GM12878 (cell line): Measurements from ENCODE around the gene PHRF1. TPM values are rescaled to one million over a fixed set of nuclear protein-coding genes. Genes with fewer than 3 reads are reported as not detected.
A peak's percentile ranks its signal among the peaks of the same experiment; 100 is the strongest.

ENCODE experiments used
- ATAC-seq: fragments of 200-7000 bp; cut with Tn5 transposase; 3 replicates; pipeline ENCODE4 v1.9.1; 2020; ENCODE audit warnings: mild to moderate bottlenecking, moderate library complexity
- BruUV-seq: library from RNA; stranded (reverse); fragments of 400-500 nt; replicated peaks from 2 replicates; lab custom pipeline; 2021; lab: Mats Ljungman, UMichigan
- CTCF ChIA-PET: fragments of 300-600 bp; sonication (Branson Sonifier 250); formaldehyde crosslinking; extraction: SDS; loops from one replicate; lab custom pipeline; 2021; ENCODE audit warnings: inconsistent platforms; lab: Yijun Ruan, JAX
- POLR2A ChIA-PET: fragments of 350-600 bp; formaldehyde crosslinking; extraction: SDS; loops from one replicate; lab custom pipeline; 2021; ENCODE audit warnings: inconsistent platforms; lab: Charles Lee
- RAD21 ChIA-PET: fragments of 300-600 bp; sonication (Branson Sonifier 250); formaldehyde crosslinking; loops from one replicate; lab custom pipeline; 2023; ENCODE audit warnings: antibody characterized with exemption; ENCODE audit not compliant: unreplicated experiment; lab: Charles Lee
- SMC1A ChIA-PET: fragments of 300-600 bp; sonication (Branson Sonifier 250); formaldehyde crosslinking; loops from one replicate; lab custom pipeline; 2023; ENCODE audit not compliant: unreplicated experiment, uncharacterized antibody; lab: Charles Lee
- DNase-seq: peaks from one replicate; pipeline ENCODE4 v3.0.0-alpha.2; 2011; ENCODE audit warnings: low read depth, low spot score
- FAIRE-seq: peaks from 3 replicates; lab custom pipeline; 2011; peaks lifted over from hg19 to GRCh38; lab: Jason Lieb, UNC
- H2AFZ ChIP-seq: 2 replicates; pipeline ENCODE4 v1.6.0; 2011; ENCODE audit warnings: low read depth, low read length, control low read depth; ENCODE audit not compliant: control insufficient read depth
- H3K27ac ChIP-seq: 2 replicates; pipeline ENCODE4 v1.5.1; 2011; ENCODE audit warnings: control low read depth; ENCODE audit not compliant: control insufficient read depth, insufficient read depth
- H3K27me3 ChIP-seq, 2 experiments: replicated peaks in 1 of 2; 2 replicates each; pipeline versions ENCODE4 v1.6.0 to v1.6.1; 2011; ENCODE audit warnings: low read length in 1 of 2; ENCODE audit not compliant: control insufficient read depth in 2 of 2, insufficient read depth in 2 of 2
- H3K36me3 ChIP-seq, 2 experiments: 2 replicates each; pipeline ENCODE4 v1.5.1; 2011; ENCODE audit warnings: low read length in 1 of 2; ENCODE audit not compliant: control insufficient read depth in 2 of 2, insufficient read depth in 2 of 2
- H3K4me1 ChIP-seq: 2 replicates; pipeline ENCODE4 v1.6.1; 2011; ENCODE audit warnings: mild to moderate bottlenecking, low read length, moderate library complexity, mixed read lengths; ENCODE audit not compliant: control insufficient read depth, insufficient read depth
- H3K4me2 ChIP-seq: 2 replicates; pipeline ENCODE4 v1.6.0; 2011; ENCODE audit warnings: control low read depth; ENCODE audit not compliant: control insufficient read depth, insufficient read depth
- H3K4me3 ChIP-seq: fragments of 200-600 bp; sonication (generic); 2 replicates; pipeline ENCODE4 v1.5.1; 2016
- H3K79me2 ChIP-seq: 2 replicates; pipeline ENCODE4 v1.6.0; 2011; ENCODE audit warnings: low read length; ENCODE audit not compliant: control insufficient read depth, insufficient read depth
- H3K9ac ChIP-seq: 2 replicates; pipeline ENCODE4 v1.8.0; 2011; ENCODE audit warnings: low read length, control low read depth, mixed read lengths; ENCODE audit not compliant: control insufficient read depth, insufficient read depth
- H3K9me3 ChIP-seq: replicated peaks from 3 replicates; pipeline ENCODE4 v1.5.1; 2011; ENCODE audit warnings: mild to moderate bottlenecking, low read length; ENCODE audit not compliant: control insufficient read depth, insufficient read depth
- H4K20me1 ChIP-seq: 2 replicates; pipeline ENCODE4 v1.6.0; 2011; ENCODE audit not compliant: control insufficient read depth, insufficient read depth
- CBX5 ChIP-seq: sonication (generic); IDR thresholded peaks from 2 replicates; pipeline ENCODE4 v1.6.1; 2016; ENCODE audit warnings: low read depth, moderate library complexity, mild to moderate bottlenecking, inconsistent platforms
- EED ChIP-seq: sonication (generic); IDR thresholded peaks from 2 replicates; pipeline ENCODE4 v1.6.1; 2016; ENCODE audit warnings: antibody characterized with exemption, low read depth
- ESRRA ChIP-seq: IDR thresholded peaks from 2 replicates; pipeline ENCODE4 v1.6.1; 2012; ENCODE audit warnings: mild to moderate bottlenecking, low read length, improper control_type of control experiment
- EZH2 ChIP-seq: IDR thresholded peaks from 2 replicates; pipeline ENCODE4 v1.6.1; 2012; ENCODE audit warnings: low read depth, mild to moderate bottlenecking, control low read depth, inconsistent platforms, low read length, borderline replicate concordance; ENCODE audit not compliant: control insufficient read depth
- FOXM1 ChIP-seq: IDR thresholded peaks from 2 replicates; pipeline ENCODE4 v1.6.1; 2012; ENCODE audit warnings: low read depth, mild to moderate bottlenecking, inconsistent platforms, low read length, moderate library complexity
- HDAC2 ChIP-seq: fragments of 200-600 bp; sonication (generic); IDR thresholded peaks from 2 replicates; pipeline ENCODE4 v1.6.1; 2017
- IKZF2 ChIP-seq, 2 experiments: fragments of 450-650 bp; IDR thresholded peaks; 2 replicates each; pipeline ENCODE4 v1.6.1; 2017; ENCODE audit warnings: mild to moderate bottlenecking in 2 of 2, moderate library complexity in 2 of 2
- MYB ChIP-seq: fragments of 150-350 bp; IDR thresholded peaks from 2 replicates; pipeline ENCODE4 v1.6.1; 2014; ENCODE audit warnings: mild to moderate bottlenecking, low read depth, low read length, borderline replicate concordance
- PAX8 ChIP-seq: fragments of 450-650 bp; IDR thresholded peaks from 2 replicates; pipeline ENCODE4 v1.6.1; 2017; ENCODE audit warnings: mild to moderate bottlenecking, moderate library complexity
- POLR2AphosphoS5 ChIP-seq: IDR thresholded peaks from 2 replicates; pipeline ENCODE4 v1.6.1; 2011; ENCODE audit warnings: mild to moderate bottlenecking, low read length, inconsistent platforms
- RAD21 ChIP-seq: IDR thresholded peaks from 2 replicates; pipeline ENCODE4 v1.6.1; 2011; ENCODE audit warnings: mild to moderate bottlenecking, low read depth, low read length, moderate library complexity; ENCODE audit not compliant: insufficient read depth
- RUNX3 ChIP-seq: IDR thresholded peaks from 2 replicates; pipeline ENCODE4 v1.6.1; 2012; ENCODE audit warnings: low read length, inconsistent platforms
- SIN3A ChIP-seq: IDR thresholded peaks from 2 replicates; pipeline ENCODE4 v1.6.1; 2012; ENCODE audit warnings: low read depth, low read length, improper control_type of control experiment
- SUZ12 ChIP-seq: fragments of 200-600 bp; sonication (generic); IDR thresholded peaks from one replicate; pipeline ENCODE4 v1.6.1; 2018; ENCODE audit warnings: antibody characterized with exemption, mild to moderate bottlenecking; ENCODE audit not compliant: unreplicated experiment
- TBL1XR1 ChIP-seq: IDR thresholded peaks from 2 replicates; pipeline ENCODE4 v1.6.1; 2012; ENCODE audit warnings: low read depth, low read length, improper control_type of control experiment
- YBX1 ChIP-seq: fragments of 450-650 bp; IDR thresholded peaks from 2 replicates; pipeline ENCODE4 v1.6.1; 2016; ENCODE audit warnings: antibody characterized with exemption
- ZNF207 ChIP-seq: fragments of 450-650 bp; IDR thresholded peaks from 2 replicates; pipeline ENCODE4 v1.6.1; 2014; ENCODE audit warnings: antibody characterized with exemption, mild to moderate bottlenecking, borderline replicate concordance
- ZZZ3 ChIP-seq: IDR thresholded peaks from 2 replicates; pipeline ENCODE4 v1.6.1; 2011; ENCODE audit warnings: low read depth; ENCODE audit not compliant: control insufficient read depth, insufficient read length
- WGBS: methylation state at CpG from one replicate; pipeline ENCODE4 v1.1.6; 2016; ENCODE audit warnings: low lambda C conversion rate; ENCODE audit not compliant: insufficient replicate concordance, insufficient coverage; ENCODE audit errors: missing lambda C conversion rate; 5-methylcytosine and 5-hydroxymethylcytosine counted together
- in situ Hi-C: fragments of 300-500 bp; cut with MboI; formaldehyde crosslinking; loops from 9 replicates; pipeline ENCODE4 v1.14.3; 2018; ENCODE audit warnings: mixed read lengths
- intact Hi-C: fragments of 100-400 bp; cut with micrococcal nuclease; formaldehyde crosslinking; loops from one replicate; pipeline ENCODE4 v1.14.2; 2022; ENCODE audit not compliant: unreplicated experiment
- polyA plus RNA-seq, 11 experiments: library from polyadenylated mRNA; depleted of rRNA in 4 of 11; unstranded in 6 of 11; stranded (reverse) in 5 of 11; fragments of >200 nt; fragmentation: Nextera tagmentation in 4 of 11; fragmentation: Illumina TruSeq in 1 of 11; extraction: Ambion mirVana in 4 of 11; extraction: Trizol in 1 of 11; gene quantifications; 1 replicate in 1 of 11; 2 replicates in 10 of 11; pipeline versions ENCODE4 v1.2.1 to v1.2.3, GENCODE V29; 2011 to 2016; ENCODE audit warnings: inconsistent platforms in 2 of 11, missing spikeins in 2 of 11, low read depth in 1 of 11
- total RNA-seq, 4 experiments: library from RNA; depleted of rRNA in 3 of 4; stranded (reverse); fragments of >200 nt in 3 of 4; fragmentation: Illumina TruSeq in 1 of 4; extraction: Trizol in 1 of 4; gene quantifications; 2 replicates each; pipeline versions ENCODE4 v1.2.1 to v1.2.3, GENCODE V29; 2013 to 2021
- TF ChIP-seq, protein P1 (sequence below): IDR thresholded peaks from 2 replicates; pipeline ENCODE4 v1.6.1; 2011; ENCODE audit warnings: borderline replicate concordance, low read depth, mild to moderate bottlenecking, moderate library complexity, low read length; ENCODE audit not compliant: insufficient read depth, poor library complexity, severe bottlenecking
- TF ChIP-seq, protein P2 (sequence below): IDR thresholded peaks from 2 replicates; pipeline ENCODE4 v1.6.1; 2012; ENCODE audit warnings: low read depth, low read length, improper control_type of control experiment
- TF ChIP-seq, protein P3 (sequence below): IDR thresholded peaks from 2 replicates; pipeline ENCODE4 v1.6.1; 2011; ENCODE audit warnings: mild to moderate bottlenecking, low read depth, low read length, moderate library complexity; ENCODE audit not compliant: insufficient replicate concordance

Gene PHRF1
- total and polyA plus RNA-seq, 10 of the 15 experiments (the other 5 are each of a cell fraction or from before 2014, with no cell fraction given): 0.13 to 43.5 (median 15.1) TPM

DNA sequence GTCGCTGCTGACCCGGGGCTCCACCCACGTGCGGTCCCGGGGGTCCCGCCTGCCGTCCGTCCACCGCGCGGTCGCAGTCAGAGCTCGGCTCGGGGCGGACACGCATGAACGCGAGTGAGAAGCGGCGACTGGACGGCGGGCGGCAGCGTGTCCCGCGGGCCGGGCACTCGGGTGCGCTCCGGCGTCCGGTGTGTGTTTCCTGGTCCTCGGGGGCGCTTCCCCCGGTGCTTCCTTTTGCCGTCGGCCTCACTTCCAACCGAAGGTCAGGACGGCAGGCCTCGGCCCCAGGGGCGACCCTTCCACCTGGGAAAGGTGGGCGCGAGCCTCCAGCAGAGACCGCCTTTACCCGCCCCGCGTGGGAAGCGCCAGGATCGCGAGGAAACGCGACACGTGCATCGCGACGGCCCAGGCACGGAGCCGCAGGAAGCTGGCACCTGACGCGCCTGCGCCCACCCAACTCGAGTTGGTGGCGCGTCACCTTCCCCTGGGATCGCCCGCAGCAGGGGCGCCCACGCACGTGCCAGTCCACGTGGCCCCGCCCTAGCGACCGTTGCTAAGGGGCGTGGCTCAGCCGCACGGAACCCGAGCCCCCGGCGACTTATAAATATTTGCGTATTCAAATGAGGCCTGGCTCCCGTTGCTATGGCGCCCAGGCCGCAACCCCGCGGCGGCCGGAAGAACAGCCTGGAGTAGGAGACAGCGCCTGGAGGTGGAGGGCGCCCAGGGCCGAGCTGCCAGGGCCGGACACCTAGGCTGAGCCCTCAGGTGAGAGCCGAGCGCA is 39.2 kb upstream of the PHRF1 start, which contains the start of gene LRRC56:
LRRC56 (plus strand) TSS at position 687 of the 781 bp plus-strand sequence. CDS start 3,158 bp downstream, outside the sequence.
- peaks cover 4% of the 10 kb centered on the region; the same call in 1 of the 2 replicates for H4K20me1 ChIP-seq
- BruUV-seq: TSS peak; percentile 67
- peak within 1 kb of the TSS; percentile 75 for H3K4me3 ChIP-seq
- peak; percentile 56 for FAIRE-seq
- H3K36me3 ChIP-seq: peaks cover 0 to 9% of the 10 kb centered on the region in 2 experiments; a peak in 3 of 4 replicates
- in situ Hi-C loops (no loop called here), intact Hi-C loops (loop anchor here (2.0 kb wide), 1 partner anchor 30 kb away; the partner anchor contains the start of gene RNH1)
- H2AFZ ChIP-seq: peak within 1 kb of the TSS; percentile 89
- peaks cover 16% of the 10 kb centered on the region for H3K79me2 ChIP-seq
- ChIA-PET SMC1A (no interaction called here), POLR2A (interaction anchor here (0.8 to 2.5 kb wide), 7 partner anchors 8 to 221 kb away, joined by 3 to 15 read pairs (median 4); partner anchors contain the start of gene PHRF1), CTCF (interaction anchor here (1.4 to 1.5 kb wide), 3 partner anchors 18 to 88 kb away, joined by 3 to 8 read pairs (median 7); no protein-coding TSS in a partner anchor), RAD21 (interaction anchor here (0.8 to 1.8 kb wide), 4 partner anchors 18 to 79 kb away, joined by 3 to 7 read pairs (median 6); partner anchors contain the start of genes IRF7, PHRF1 and RNH1)
- WGBS: 1% methylated on average over 85 of the region's 93 CpGs
- H3K4me2 ChIP-seq: peak within 1 kb of the TSS; percentile 100
- peaks cover 28% of the 10 kb centered on the region for H3K4me1 ChIP-seq
- no peaks in the 10 kb centered on the region for H3K9me3 ChIP-seq
- no peaks in the 10 kb centered on the region for H3K27me3 ChIP-seq
- peak within 1 kb of the TSS; percentile 79 for H3K27ac ChIP-seq
- ATAC-seq: peak; percentile 75
- DNase-seq: peak; percentile 79
- peak within 1 kb of the TSS; percentile 66 for H3K9ac ChIP-seq
- no peak for TF ChIP-seq YBX1
- peak; percentile 42; the same call in 1 of the 2 replicates for TF ChIP-seq RUNX3
- TF ChIP-seq CBX5: no peak
- no peak for TF ChIP-seq RAD21
- TF ChIP-seq EED: no peak
- no peak for TF ChIP-seq HDAC2
- peak; percentile 66; the same call in 1 of the 2 replicates for TF ChIP-seq ZNF207
- TF ChIP-seq IKZF2 (IDR thresholded peaks at IDR 0.05): peak; percentile 56; a peak in 3 of 4 replicates
- TF ChIP-seq, protein P1, sequence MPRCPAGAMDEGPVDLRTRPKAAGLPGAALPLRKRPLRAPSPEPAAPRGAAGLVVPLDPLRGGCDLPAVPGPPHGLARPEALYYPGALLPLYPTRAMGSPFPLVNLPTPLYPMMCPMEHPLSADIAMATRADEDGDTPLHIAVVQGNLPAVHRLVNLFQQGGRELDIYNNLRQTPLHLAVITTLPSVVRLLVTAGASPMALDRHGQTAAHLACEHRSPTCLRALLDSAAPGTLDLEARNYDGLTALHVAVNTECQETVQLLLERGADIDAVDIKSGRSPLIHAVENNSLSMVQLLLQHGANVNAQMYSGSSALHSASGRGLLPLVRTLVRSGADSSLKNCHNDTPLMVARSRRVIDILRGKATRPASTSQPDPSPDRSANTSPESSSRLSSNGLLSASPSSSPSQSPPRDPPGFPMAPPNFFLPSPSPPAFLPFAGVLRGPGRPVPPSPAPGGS: no peak
- no peak for TF ChIP-seq ZZZ3
- TF ChIP-seq, protein P2, sequence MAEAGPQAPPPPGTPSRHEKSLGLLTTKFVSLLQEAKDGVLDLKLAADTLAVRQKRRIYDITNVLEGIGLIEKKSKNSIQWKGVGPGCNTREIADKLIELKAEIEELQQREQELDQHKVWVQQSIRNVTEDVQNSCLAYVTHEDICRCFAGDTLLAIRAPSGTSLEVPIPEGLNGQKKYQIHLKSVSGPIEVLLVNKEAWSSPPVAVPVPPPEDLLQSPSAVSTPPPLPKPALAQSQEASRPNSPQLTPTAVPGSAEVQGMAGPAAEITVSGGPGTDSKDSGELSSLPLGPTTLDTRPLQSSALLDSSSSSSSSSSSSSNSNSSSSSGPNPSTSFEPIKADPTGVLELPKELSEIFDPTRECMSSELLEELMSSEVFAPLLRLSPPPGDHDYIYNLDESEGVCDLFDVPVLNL: no peak
- no peak for TF ChIP-seq TBL1XR1
- TF ChIP-seq FOXM1: no peak
- TF ChIP-seq EZH2: no peak
- no peak for TF ChIP-seq MYB
- TF ChIP-seq, protein P3, sequence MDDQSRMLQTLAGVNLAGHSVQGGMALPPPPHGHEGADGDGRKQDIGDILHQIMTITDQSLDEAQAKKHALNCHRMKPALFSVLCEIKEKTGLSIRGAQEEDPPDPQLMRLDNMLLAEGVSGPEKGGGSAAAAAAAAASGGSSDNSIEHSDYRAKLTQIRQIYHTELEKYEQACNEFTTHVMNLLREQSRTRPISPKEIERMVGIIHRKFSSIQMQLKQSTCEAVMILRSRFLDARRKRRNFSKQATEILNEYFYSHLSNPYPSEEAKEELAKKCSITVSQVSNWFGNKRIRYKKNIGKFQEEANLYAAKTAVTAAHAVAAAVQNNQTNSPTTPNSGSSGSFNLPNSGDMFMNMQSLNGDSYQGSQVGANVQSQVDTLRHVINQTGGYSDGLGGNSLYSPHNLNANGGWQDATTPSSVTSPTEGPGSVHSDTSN: peak; percentile 71
- TF ChIP-seq ESRRA: no peak
- TF ChIP-seq PAX8: no peak
- no peak for TF ChIP-seq SUZ12
- TF ChIP-seq SIN3A: peak; percentile 75; the same call in 1 of the 2 replicates
- no peak for TF ChIP-seq POLR2AphosphoS5
